K562 (cell line): ENCODE results near the gene LYAR. TPM values are rescaled to one million over a fixed set of nuclear protein-coding genes. Genes with fewer than 3 reads are reported as not detected.

Experiments
- ATAC-seq: fragments of 200-7000 bp; cut with Tn5 transposase; 3 replicates; pipeline ENCODE4 v1.9.1; 2020; ENCODE audit warnings: moderate library complexity
- BruUV-seq: library from RNA; stranded (reverse); fragments of 400-500 nt; replicated peaks from 2 replicates; lab custom pipeline; 2021; lab: Mats Ljungman, UMichigan
- CTCF ChIA-PET: fragments of 300-600 bp; formaldehyde crosslinking; extraction: SDS; loops from one replicate; lab custom pipeline; 2021; ENCODE audit warnings: low intra/inter-chr PET ratio; lab: Yijun Ruan, JAX
- POLR2A ChIA-PET: fragments of 300-600, 350-650 bp; sonication (Branson Sonifier 250); formaldehyde crosslinking; extraction: SDS; loops from one replicate; lab custom pipeline; 2021; ENCODE audit warnings: antibody characterized with exemption, inconsistent platforms; lab: Yijun Ruan, JAX
- DNase-seq, 4 experiments: peaks; one replicate each; pipeline versions ENCODE4 v3.0.0 to v3.0.0-alpha.2; 2011 to 2018; ENCODE audit warnings: low spot score in 3 of 4, mixed read lengths in 3 of 4; ENCODE audit errors: extremely low read depth in 1 of 4
- FAIRE-seq: peaks from 2 replicates; lab custom pipeline; 2011; peaks lifted over from hg19 to GRCh38; lab: Jason Lieb, UNC
- H2AFZ ChIP-seq: 2 replicates; pipeline ENCODE4 v1.6.0; 2011; ENCODE audit warnings: low read depth, low read length, control low read depth, inconsistent platforms
- H3K27ac ChIP-seq: fragments of 200-600 bp; 3 replicates; pipeline ENCODE4 v1.8.0; 2011; ENCODE audit warnings: low read depth, mild to moderate bottlenecking, control low read depth, inconsistent platforms, low read length, moderate library complexity, mixed read lengths; ENCODE audit errors: extremely low read depth
- H3K27me3 ChIP-seq, 2 experiments: fragments of 300-600 bp in 1 of 2; 2 replicates in 1 of 2; 3 replicates in 1 of 2; pipeline versions ENCODE4 v1.6.0 to v1.8.0; 2011; ENCODE audit warnings: inconsistent platforms in 2 of 2, low read length in 2 of 2, mild to moderate bottlenecking in 1 of 2, mixed read lengths in 1 of 2, moderate library complexity in 1 of 2; ENCODE audit not compliant: control insufficient read depth in 2 of 2, insufficient read depth in 2 of 2
- H3K36me3 ChIP-seq: fragments of 300-600 bp; 3 replicates; pipeline ENCODE4 v1.8.0; 2011; ENCODE audit warnings: mild to moderate bottlenecking, low read length, inconsistent platforms; ENCODE audit not compliant: control insufficient read depth, insufficient read depth
- H3K4me1 ChIP-seq, 2 experiments: fragments of 200-600 bp in 1 of 2; replicated peaks in 1 of 2; 2 replicates in 1 of 2; 3 replicates in 1 of 2; pipeline versions ENCODE4 v1.5.1 to v1.8.0; 2011; ENCODE audit warnings: inconsistent platforms in 2 of 2, low read length in 2 of 2, mild to moderate bottlenecking in 1 of 2, mixed read lengths in 1 of 2, moderate library complexity in 1 of 2; ENCODE audit not compliant: control insufficient read depth in 2 of 2, insufficient read depth in 2 of 2
- H3K4me2 ChIP-seq: 2 replicates; pipeline ENCODE4 v1.6.1; 2011; ENCODE audit warnings: low read length, control low read depth, inconsistent platforms, mixed read lengths; ENCODE audit not compliant: insufficient read depth
- H3K4me3 ChIP-seq: fragments of 200-600 bp; sonication (generic), shearing (Covaris generic); 2 replicates; pipeline ENCODE4 v1.5.1; 2016; ENCODE audit warnings: control low read depth, inconsistent platforms
- H3K79me2 ChIP-seq: fragments of 200-600 bp; 3 replicates; pipeline ENCODE4 v1.8.0; 2011; ENCODE audit warnings: low read length, inconsistent platforms; ENCODE audit not compliant: control insufficient read depth, insufficient read depth
- H3K9ac ChIP-seq, 2 experiments: 2 replicates each; pipeline versions ENCODE4 v1.6.0 to v1.6.1; 2011; ENCODE audit warnings: low read depth in 2 of 2, low read length in 2 of 2, control low read depth in 1 of 2, inconsistent platforms in 1 of 2, mild to moderate bottlenecking in 1 of 2, mixed read lengths in 1 of 2; ENCODE audit not compliant: insufficient read depth in 1 of 2
- H3K9me1 ChIP-seq: one replicate; pipeline ENCODE4 v1.6.0; 2011; ENCODE audit warnings: inconsistent platforms, mild to moderate bottlenecking, low read length, moderate library complexity; ENCODE audit not compliant: control insufficient read depth, insufficient read depth
- H3K9me3 ChIP-seq: replicated peaks from 2 replicates; pipeline ENCODE4 v1.5.1; 2011; ENCODE audit warnings: low read depth, low read length, inconsistent platforms; ENCODE audit not compliant: control insufficient read depth, insufficient read depth
- H4K20me1 ChIP-seq: replicated peaks from 2 replicates; pipeline ENCODE4 v1.6.1; 2011; ENCODE audit warnings: low read length, inconsistent platforms, mixed read lengths; ENCODE audit not compliant: control insufficient read depth, insufficient read depth
- CBFA2T2 ChIP-seq: fragments of 450-650 bp; conservative IDR thresholded peaks from 2 replicates; pipeline ENCODE4 v1.6.1; 2017; ENCODE audit warnings: mild to moderate bottlenecking
- CHD2 ChIP-seq: IDR thresholded peaks from 2 replicates; pipeline ENCODE4 v1.6.1; 2011; ENCODE audit warnings: low read depth, low read length
- ERF ChIP-seq: fragments of 450-650 bp; formaldehyde crosslinking; IDR thresholded peaks from 2 replicates; pipeline ENCODE4 v1.4.0; 2020; ENCODE audit warnings: mild to moderate bottlenecking, mixed read lengths
- FOXP4 ChIP-seq: sonication (generic); formaldehyde crosslinking; IDR thresholded peaks from 2 replicates; pipeline ENCODE4 v1.8.0; 2022; ENCODE audit warnings: mild to moderate bottlenecking, missing genetic modification reagents, borderline replicate concordance
- KLF1 ChIP-seq: fragments of 450-650 bp; IDR thresholded peaks from 2 replicates; pipeline ENCODE4 v1.6.1; 2016; ENCODE audit warnings: missing genetic modification characterization, missing compliant biosample characterization
- MECOM ChIP-seq: fragments of 250-450 bp; sonication (Bioruptor Pico); IDR thresholded peaks from 2 replicates; pipeline ENCODE4 v1.8.0; 2022; ENCODE audit warnings: inconsistent platforms
- NCOA1 ChIP-seq: fragments of 450-650 bp; IDR thresholded peaks from 2 replicates; pipeline ENCODE4 v1.6.1; 2016; ENCODE audit warnings: low read depth
- POLR2AphosphoS5 ChIP-seq: IDR thresholded peaks from 2 replicates; pipeline ENCODE4 v1.6.1; 2011; ENCODE audit warnings: mild to moderate bottlenecking, low read depth, low read length, moderate library complexity; ENCODE audit not compliant: control insufficient read depth, insufficient read depth
- POLR2B ChIP-seq: fragments of 450-650 bp; IDR thresholded peaks from 2 replicates; pipeline ENCODE4 v1.6.1; 2018; ENCODE audit warnings: low read depth; ENCODE audit not compliant: partially characterized antibody
- PPARD ChIP-seq: fragments of 250-450 bp; sonication (Bioruptor Pico); IDR thresholded peaks from 2 replicates; pipeline ENCODE4 v1.8.0; 2022; ENCODE audit warnings: inconsistent platforms, mild to moderate bottlenecking, moderate library complexity
- ZNF280A ChIP-seq: fragments of 450-650 bp; IDR thresholded peaks from 2 replicates; pipeline ENCODE4 v1.6.1; 2018; ENCODE audit warnings: mild to moderate bottlenecking, low read depth; ENCODE audit not compliant: partially characterized antibody
- ZNF384 ChIP-seq: IDR thresholded peaks from 2 replicates; pipeline ENCODE4 v1.6.1; 2012; ENCODE audit warnings: low read depth, low read length, improper control_type of control experiment
- WGBS: fragments of 100-300 bp; shearing (Covaris generic); methylation state at CpG from one replicate; pipeline ENCODE4 v1.1.6; 2016; ENCODE audit warnings: low coverage, mixed read lengths; ENCODE audit not compliant: insufficient coverage; ENCODE audit errors: missing lambda C conversion rate; 5-methylcytosine and 5-hydroxymethylcytosine counted together
- in situ Hi-C: fragments of 300-500 bp; cut with MboI; formaldehyde crosslinking; loops from 4 replicates; pipeline ENCODE4 v1.15.0; 2018; ENCODE audit warnings: inconsistent platforms, mixed read lengths
- intact Hi-C: fragments of 100-400 bp; cut with micrococcal nuclease; formaldehyde crosslinking; loops from 2 replicates; pipeline ENCODE4 v1.14.2; 2022
- polyA plus RNA-seq, 8 experiments: library from polyadenylated mRNA; depleted of rRNA in 4 of 8; stranded (reverse) in 5 of 8; unstranded in 3 of 8; fragments of >200 nt; fragmentation: Nextera tagmentation in 2 of 8; fragmentation: Illumina TruSeq in 1 of 8; extraction: Ambion mirVana in 2 of 8; extraction: Trizol in 1 of 8; gene quantifications; 2 replicates each; pipeline versions ENCODE4 v1.2.1 to v1.2.3, GENCODE V29; 2011 to 2014; ENCODE audit warnings: inconsistent platforms in 1 of 8, missing spikeins in 1 of 8
- total RNA-seq, 7 experiments: library from RNA; depleted of rRNA in 6 of 7; stranded (reverse); fragments of >200 nt in 6 of 7; fragmentation: Illumina TruSeq in 2 of 7; extraction: Trizol in 2 of 7; gene quantifications; 2 replicates each; pipeline versions ENCODE4 v1.2.1 to v1.2.3, GENCODE V29; 2011 to 2021; ENCODE audit warnings: low replicate concordance in 1 of 7
- TF ChIP-seq, protein P1 (sequence below): fragments of 450-650 bp; conservative IDR thresholded peaks from 2 replicates; pipeline ENCODE4 v1.6.1; 2016; ENCODE audit warnings: missing genetic modification characterization, low read depth, mild to moderate bottlenecking, missing compliant biosample characterization, moderate library complexity
- TF ChIP-seq, protein P2 (sequence below): fragments of 250-450 bp; sonication (Bioruptor Pico); IDR thresholded peaks from 2 replicates; pipeline ENCODE4 v1.8.0; 2022; ENCODE audit warnings: moderate library complexity, mild to moderate bottlenecking, inconsistent platforms
- TF ChIP-seq, protein P3 (sequence below): fragments of 150-350 bp; IDR thresholded peaks from 2 replicates; pipeline ENCODE4 v1.6.1; 2014; ENCODE audit warnings: low read depth, mild to moderate bottlenecking, low read length, borderline replicate concordance

LYAR gene
- total and polyA plus RNA-seq, 9 of the 15 experiments (the other 6 are each of a cell fraction or from before 2014, with no cell fraction given): 28.3 to 172 (median 127) TPM

- H3K27ac ChIP-seq: no peak overlapping the region
- H4K20me1 ChIP-seq: no peaks in the 10 kb centered on the region; the same call in 1 of the 2 replicates
- no peak overlapping the region for H2AFZ ChIP-seq
- H3K27me3 ChIP-seq: no peaks in the 10 kb centered on the region
- ChIA-PET CTCF (no interaction called here), POLR2A (interaction anchor here (0.6 kb wide), 1 partner anchor 16 kb away, joined by 3 read pairs; the partner anchor contains the start of genes LYAR and ZBTB49)
- BruUV-seq: no TSS peak
- no peak for DNase-seq
- H3K79me2 ChIP-seq: no peaks in the 10 kb centered on the region; the same call in 2 of the 3 replicates
- intact Hi-C loops: no loop called here
- H3K9ac ChIP-seq: no peak overlapping the region
- H3K9me3 ChIP-seq: no peaks in the 10 kb centered on the region
- peaks cover 97% of the 10 kb centered on the region for H3K36me3 ChIP-seq
- WGBS: 92% methylated on average over 13 of the region's 14 CpGs
- H3K9me1 ChIP-seq: no peaks in the 10 kb centered on the region
- H3K4me2 ChIP-seq: no peak overlapping the region
- no peak overlapping the region for H3K4me3 ChIP-seq
- in situ Hi-C loops: no loop called here
- no peak for FAIRE-seq
- no peak for ATAC-seq
- no peaks in the 10 kb centered on the region for H3K4me1 ChIP-seq
- no peak for TF ChIP-seq NCOA1
- TF ChIP-seq MECOM (CRISPR knock-in tag): no peak
- no peak for TF ChIP-seq CBFA2T2
- TF ChIP-seq, protein P1, sequence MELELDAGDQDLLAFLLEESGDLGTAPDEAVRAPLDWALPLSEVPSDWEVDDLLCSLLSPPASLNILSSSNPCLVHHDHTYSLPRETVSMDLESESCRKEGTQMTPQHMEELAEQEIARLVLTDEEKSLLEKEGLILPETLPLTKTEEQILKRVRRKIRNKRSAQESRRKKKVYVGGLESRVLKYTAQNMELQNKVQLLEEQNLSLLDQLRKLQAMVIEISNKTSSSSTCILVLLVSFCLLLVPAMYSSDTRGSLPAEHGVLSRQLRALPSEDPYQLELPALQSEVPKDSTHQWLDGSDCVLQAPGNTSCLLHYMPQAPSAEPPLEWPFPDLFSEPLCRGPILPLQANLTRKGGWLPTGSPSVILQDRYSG: no peak
- TF ChIP-seq, protein P2, sequence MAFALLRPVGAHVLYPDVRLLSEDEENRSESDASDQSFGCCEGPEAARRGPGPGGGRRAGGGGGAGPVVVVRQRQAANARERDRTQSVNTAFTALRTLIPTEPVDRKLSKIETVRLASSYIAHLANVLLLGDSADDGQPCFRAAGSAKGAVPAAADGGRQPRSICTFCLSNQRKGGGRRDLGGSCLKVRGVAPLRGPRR (CRISPR knock-in tag): no peak
- no peak for TF ChIP-seq CHD2
- no peak for TF ChIP-seq KLF1
- no peak for TF ChIP-seq FOXP4 (CRISPR knock-in tag)
- no peak for TF ChIP-seq ZNF384
- no peak for TF ChIP-seq POLR2AphosphoS5
- TF ChIP-seq ZNF280A: no peak
- TF ChIP-seq POLR2B: no peak
- no peak for TF ChIP-seq ERF (CRISPR knock-in tag)
- TF ChIP-seq, protein P3, sequence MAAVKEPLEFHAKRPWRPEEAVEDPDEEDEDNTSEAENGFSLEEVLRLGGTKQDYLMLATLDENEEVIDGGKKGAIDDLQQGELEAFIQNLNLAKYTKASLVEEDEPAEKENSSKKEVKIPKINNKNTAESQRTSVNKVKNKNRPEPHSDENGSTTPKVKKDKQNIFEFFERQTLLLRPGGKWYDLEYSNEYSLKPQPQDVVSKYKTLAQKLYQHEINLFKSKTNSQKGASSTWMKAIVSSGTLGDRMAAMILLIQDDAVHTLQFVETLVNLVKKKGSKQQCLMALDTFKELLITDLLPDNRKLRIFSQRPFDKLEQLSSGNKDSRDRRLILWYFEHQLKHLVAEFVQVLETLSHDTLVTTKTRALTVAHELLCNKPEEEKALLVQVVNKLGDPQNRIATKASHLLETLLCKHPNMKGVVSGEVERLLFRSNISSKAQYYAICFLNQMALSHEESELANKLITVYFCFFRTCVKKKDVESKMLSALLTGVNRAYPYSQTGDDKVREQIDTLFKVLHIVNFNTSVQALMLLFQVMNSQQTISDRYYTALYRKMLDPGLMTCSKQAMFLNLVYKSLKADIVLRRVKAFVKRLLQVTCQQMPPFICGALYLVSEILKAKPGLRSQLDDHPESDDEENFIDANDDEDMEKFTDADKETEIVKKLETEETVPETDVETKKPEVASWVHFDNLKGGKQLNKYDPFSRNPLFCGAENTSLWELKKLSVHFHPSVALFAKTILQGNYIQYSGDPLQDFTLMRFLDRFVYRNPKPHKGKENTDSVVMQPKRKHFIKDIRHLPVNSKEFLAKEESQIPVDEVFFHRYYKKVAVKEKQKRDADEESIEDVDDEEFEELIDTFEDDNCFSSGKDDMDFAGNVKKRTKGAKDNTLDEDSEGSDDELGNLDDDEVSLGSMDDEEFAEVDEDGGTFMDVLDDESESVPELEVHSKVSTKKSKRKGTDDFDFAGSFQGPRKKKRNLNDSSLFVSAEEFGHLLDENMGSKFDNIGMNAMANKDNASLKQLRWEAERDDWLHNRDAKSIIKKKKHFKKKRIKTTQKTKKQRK: no peak
- no peak for TF ChIP-seq PPARD (CRISPR knock-in tag)
Observed at GRCh38 chr4:4274226-4274625, 15.7 kb downstream of the LYAR start.
